Neural cell (in vitro differentiated cells): Measurements from ENCODE around the gene DACH1.

Experiments used
- EP300 ChIP-seq: fragments of 450-650 bp; conservative IDR thresholded peaks from 2 replicates; pipeline ENCODE4 v1.6.1; 2014; ENCODE audit warnings: antibody characterized with exemption, mild to moderate bottlenecking, moderate library complexity; ENCODE audit not compliant: poor library complexity, severe bottlenecking
- EZH2 ChIP-seq: fragments of 200-600, 300-800 bp; shearing (Covaris generic), sonication (generic); IDR thresholded peaks from 2 replicates; pipeline ENCODE4 v1.6.1; 2014; ENCODE audit warnings: antibody characterized with exemption, low read length, borderline replicate concordance, mild to moderate bottlenecking; ENCODE audit not compliant: insufficient read depth, poor library complexity, severe bottlenecking
- MXI1 ChIP-seq: fragments of 450-650 bp; conservative IDR thresholded peaks from 2 replicates; pipeline ENCODE4 v1.6.1; 2014; ENCODE audit warnings: antibody characterized with exemption, mild to moderate bottlenecking; ENCODE audit not compliant: poor library complexity, severe bottlenecking
- POLR2AphosphoS5 ChIP-seq: IDR thresholded peaks from 2 replicates; pipeline ENCODE4 v1.6.1; 2012
- RAD21 ChIP-seq: fragments of 450-650 bp; conservative IDR thresholded peaks from 2 replicates; pipeline ENCODE4 v1.6.1; 2014; ENCODE audit warnings: antibody characterized with exemption, mild to moderate bottlenecking, moderate library complexity
- SMC3 ChIP-seq: fragments of 450-650 bp; conservative IDR thresholded peaks from 2 replicates; pipeline ENCODE4 v1.6.1; 2014; ENCODE audit warnings: antibody characterized with exemption, mild to moderate bottlenecking, moderate library complexity; ENCODE audit not compliant: poor library complexity
- TF ChIP-seq, protein P1 (sequence below): fragments of 450-650 bp; IDR thresholded peaks from 2 replicates; pipeline ENCODE4 v1.5.1; 2014; ENCODE audit warnings: antibody characterized with exemption, mild to moderate bottlenecking, moderate library complexity; ENCODE audit not compliant: poor library complexity, severe bottlenecking

DNA sequence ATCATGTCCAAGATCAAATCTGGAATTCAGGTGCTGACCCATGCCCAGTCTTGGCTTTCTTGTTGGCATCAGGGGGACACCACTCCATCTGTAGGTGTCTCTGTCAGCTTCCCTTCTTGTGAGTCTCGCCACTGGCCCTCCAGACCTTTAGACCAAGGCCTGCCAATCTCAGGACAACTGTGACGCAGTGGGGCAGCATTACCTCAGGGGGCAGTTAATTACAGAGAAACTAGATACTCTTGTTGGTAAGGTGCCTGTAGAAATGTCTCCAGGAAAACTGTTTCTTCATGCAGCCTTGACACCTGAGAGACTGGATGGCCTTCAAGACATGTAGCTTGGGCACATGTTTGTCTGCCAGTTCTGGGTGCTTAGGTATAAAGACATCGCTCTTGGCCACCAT, 46.7 kb upstream of the DACH1 start:
- TF ChIP-seq, protein P1, sequence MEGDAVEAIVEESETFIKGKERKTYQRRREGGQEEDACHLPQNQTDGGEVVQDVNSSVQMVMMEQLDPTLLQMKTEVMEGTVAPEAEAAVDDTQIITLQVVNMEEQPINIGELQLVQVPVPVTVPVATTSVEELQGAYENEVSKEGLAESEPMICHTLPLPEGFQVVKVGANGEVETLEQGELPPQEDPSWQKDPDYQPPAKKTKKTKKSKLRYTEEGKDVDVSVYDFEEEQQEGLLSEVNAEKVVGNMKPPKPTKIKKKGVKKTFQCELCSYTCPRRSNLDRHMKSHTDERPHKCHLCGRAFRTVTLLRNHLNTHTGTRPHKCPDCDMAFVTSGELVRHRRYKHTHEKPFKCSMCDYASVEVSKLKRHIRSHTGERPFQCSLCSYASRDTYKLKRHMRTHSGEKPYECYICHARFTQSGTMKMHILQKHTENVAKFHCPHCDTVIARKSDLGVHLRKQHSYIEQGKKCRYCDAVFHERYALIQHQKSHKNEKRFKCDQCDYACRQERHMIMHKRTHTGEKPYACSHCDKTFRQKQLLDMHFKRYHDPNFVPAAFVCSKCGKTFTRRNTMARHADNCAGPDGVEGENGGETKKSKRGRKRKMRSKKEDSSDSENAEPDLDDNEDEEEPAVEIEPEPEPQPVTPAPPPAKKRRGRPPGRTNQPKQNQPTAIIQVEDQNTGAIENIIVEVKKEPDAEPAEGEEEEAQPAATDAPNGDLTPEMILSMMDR, result no peak
- TF ChIP-seq POLR2AphosphoS5 (no peak), EZH2 (no peak), RAD21 (no peak), MXI1 (no peak), EP300 (no peak), SMC3 (no peak)
